Cardiac muscle cell (in vitro differentiated cells and primary cell): Measurements from ENCODE around the gene GFRAL. TPM values are rescaled to one million over a fixed set of nuclear protein-coding genes. Genes with fewer than 3 reads are reported as not detected.
A peak's percentile ranks its signal among the peaks of the same experiment; 100 is the strongest.
"Not testable (repeated sequence)": the region's sequence is repeated elsewhere in the genome, so short reads cannot be mapped to it uniquely, and the experiment has no call there.

Experiments used
- DNase-seq, 2 donors: peaks; one replicate each; pipeline versions ENCODE4 v3.0.0 to v3.0.0-alpha.2; 2010 to 2017; ENCODE audit warnings: low read depth in 1 of 2, low spot score in 1 of 2
- H3K27ac ChIP-seq: fragments of 200-600 bp; sonication (generic); 2 replicates; pipeline ENCODE4 v1.5.1; 2016
- H3K27me3 ChIP-seq: fragments of 200-600 bp; sonication (generic); 2 replicates; pipeline ENCODE4 v1.6.0; 2016; ENCODE audit warnings: control low read depth
- H3K36me3 ChIP-seq: fragments of 200-600 bp; sonication (generic); 2 replicates; pipeline ENCODE4 v1.5.1; 2016; ENCODE audit warnings: control low read depth
- H3K4me1 ChIP-seq: fragments of 200-600 bp; sonication (generic); 2 replicates; pipeline ENCODE4 v1.8.1; 2017; ENCODE audit warnings: low read depth, mild to moderate bottlenecking, mixed run types
- H3K4me3 ChIP-seq: fragments of 200-600 bp; sonication (generic); 2 replicates; pipeline ENCODE4 v1.5.1; 2016; ENCODE audit warnings: mild to moderate bottlenecking
- H3K9me3 ChIP-seq: fragments of 200-600 bp; sonication (generic); 2 replicates; pipeline ENCODE4 v1.5.1; 2017; ENCODE audit warnings: low read depth, mild to moderate bottlenecking, control low read depth
- polyA plus RNA-seq: library from polyadenylated mRNA; unstranded; fragments of >200 nt; fragmentation: Nextera tagmentation; extraction: Ambion mirVana; gene quantifications from 2 replicates; pipeline ENCODE4 v1.2.1, GENCODE V29; 2016
- total RNA-seq: library from RNA; depleted of rRNA; stranded (reverse); fragments of >200 nt; gene quantifications from 2 replicates; pipeline ENCODE4 v1.2.3, GENCODE V29; 2016
- TF ChIP-seq, protein P1 (sequence below): IDR thresholded peaks from 2 replicates; pipeline ENCODE4 v1.5.1; 2012; ENCODE audit warnings: low read depth, mild to moderate bottlenecking, low read length

GFRAL gene
- total and polyA plus RNA-seq, 2 experiments from 2014 or later: not detected

DNA sequence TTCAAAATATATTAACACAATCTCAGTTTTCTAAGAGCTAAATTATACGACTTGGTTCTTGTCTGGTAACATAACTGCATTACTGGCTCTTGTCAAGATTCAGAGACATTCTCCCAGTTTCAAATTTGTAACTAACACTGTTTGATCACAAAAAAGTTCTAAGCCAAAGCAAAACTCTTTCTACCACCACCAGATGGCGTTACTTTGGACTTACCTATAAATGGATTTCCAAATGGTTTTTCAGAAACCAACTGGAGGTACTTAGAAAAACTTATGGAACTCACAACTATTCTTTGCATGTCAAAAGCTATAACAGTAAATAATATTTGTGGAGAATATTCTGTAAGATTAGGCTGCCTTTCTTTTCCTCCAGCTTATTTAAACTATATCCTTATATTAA, 34.2 kb upstream of the GFRAL start:
- peak; percentile 5 to 36 for DNase-seq
- no peaks in the 10 kb centered on the region for H3K4me1 ChIP-seq
- no peaks in the 10 kb centered on the region for H3K36me3 ChIP-seq
- TF ChIP-seq, protein P1, sequence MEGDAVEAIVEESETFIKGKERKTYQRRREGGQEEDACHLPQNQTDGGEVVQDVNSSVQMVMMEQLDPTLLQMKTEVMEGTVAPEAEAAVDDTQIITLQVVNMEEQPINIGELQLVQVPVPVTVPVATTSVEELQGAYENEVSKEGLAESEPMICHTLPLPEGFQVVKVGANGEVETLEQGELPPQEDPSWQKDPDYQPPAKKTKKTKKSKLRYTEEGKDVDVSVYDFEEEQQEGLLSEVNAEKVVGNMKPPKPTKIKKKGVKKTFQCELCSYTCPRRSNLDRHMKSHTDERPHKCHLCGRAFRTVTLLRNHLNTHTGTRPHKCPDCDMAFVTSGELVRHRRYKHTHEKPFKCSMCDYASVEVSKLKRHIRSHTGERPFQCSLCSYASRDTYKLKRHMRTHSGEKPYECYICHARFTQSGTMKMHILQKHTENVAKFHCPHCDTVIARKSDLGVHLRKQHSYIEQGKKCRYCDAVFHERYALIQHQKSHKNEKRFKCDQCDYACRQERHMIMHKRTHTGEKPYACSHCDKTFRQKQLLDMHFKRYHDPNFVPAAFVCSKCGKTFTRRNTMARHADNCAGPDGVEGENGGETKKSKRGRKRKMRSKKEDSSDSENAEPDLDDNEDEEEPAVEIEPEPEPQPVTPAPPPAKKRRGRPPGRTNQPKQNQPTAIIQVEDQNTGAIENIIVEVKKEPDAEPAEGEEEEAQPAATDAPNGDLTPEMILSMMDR: peak; percentile 53
- H3K27ac ChIP-seq: no peak overlapping the region
- no peak overlapping the region for H3K4me3 ChIP-seq
- no peaks in the 10 kb centered on the region for H3K9me3 ChIP-seq
- no peaks in the 10 kb centered on the region for H3K27me3 ChIP-seq

- H3K36me3 ChIP-seq, H3K27ac ChIP-seq, H3K4me1 ChIP-seq, DNase-seq, H3K4me3 ChIP-seq, H3K9me3 ChIP-seq, H3K27me3 ChIP-seq: not testable (repeated sequence)
Observed at GRCh38 chr6:55297214-55297613, 30.1 kb upstream of the GFRAL start.

GRCh38 chr6:55299286-55299985, 27.8 kb upstream of the GFRAL start:
- Histone ChIP-seq H3K4me1 (peaks cover 3% of the 10 kb centered on the region), H3K36me3 (no peaks in the 10 kb centered on the region), H3K9me3 (no peaks in the 10 kb centered on the region), H3K27me3 (no peaks in the 10 kb centered on the region), H3K27ac (no peak overlapping the region), H3K4me3 (no peak overlapping the region)
- no peak for DNase-seq
- TF ChIP-seq, protein P1: no peak

DNA sequence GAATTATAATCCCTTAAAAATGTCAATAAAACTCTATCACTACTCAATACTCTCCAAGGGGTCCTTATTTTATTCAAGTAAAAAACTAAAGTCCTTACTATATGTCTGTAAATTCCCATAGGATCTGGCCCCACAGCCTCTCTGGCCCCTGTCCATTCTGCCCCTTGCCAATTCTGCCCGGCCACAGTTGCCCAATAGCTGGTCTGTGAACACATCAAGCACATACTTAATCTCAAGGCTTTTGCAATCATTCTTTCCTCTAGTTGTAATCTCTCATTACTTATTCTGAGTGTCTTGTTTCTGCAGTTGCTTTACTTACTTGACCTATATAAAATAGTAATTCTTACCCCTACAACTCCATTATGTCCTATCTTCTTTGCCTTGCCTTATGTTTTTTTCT, 22.5 kb upstream of the GFRAL start:
- TF ChIP-seq, protein P1: no peak
- H3K36me3 ChIP-seq: no peaks in the 10 kb centered on the region
- no peak for DNase-seq

DNA sequence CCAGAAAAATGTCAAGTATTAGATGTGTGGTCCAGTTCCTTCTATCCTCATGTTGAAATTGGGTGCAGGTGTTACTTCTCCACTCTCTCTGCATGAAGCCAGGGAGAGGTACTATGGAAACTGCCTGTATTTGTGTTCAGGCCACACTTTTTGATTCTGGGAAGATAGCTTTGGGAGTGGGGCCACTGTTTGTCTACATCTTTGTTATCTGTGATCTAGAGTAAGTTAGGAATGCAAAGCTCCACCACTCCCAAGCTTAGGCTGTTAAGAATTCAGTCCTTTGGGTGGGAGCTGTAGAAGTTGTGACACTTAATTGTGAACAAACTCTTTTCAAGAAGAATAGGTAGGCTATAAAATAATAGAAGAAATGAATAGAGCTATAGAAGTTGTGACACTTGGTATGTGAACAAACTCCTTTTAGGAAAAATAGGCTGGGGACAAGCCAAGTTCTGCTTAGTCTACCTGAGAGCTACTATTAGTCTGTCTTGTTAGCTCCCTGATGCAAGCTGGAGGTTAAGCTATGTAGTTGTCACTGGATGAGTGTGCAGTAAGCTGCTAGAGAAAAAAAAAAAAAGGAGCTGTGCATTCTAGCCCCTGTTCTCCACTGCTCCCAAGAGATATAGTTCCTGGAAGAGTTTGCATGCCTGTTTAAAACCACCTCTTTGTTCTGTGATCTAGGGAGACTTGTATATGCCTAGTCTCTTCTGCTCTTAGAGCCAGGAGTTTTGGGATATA, 7.1 kb upstream of the GFRAL start:
- Histone ChIP-seq H3K27me3 (no peaks in the 10 kb centered on the region), H3K36me3 (no peaks in the 10 kb centered on the region), H3K27ac (no peak overlapping the region), H3K4me1 (peaks cover 8% of the 10 kb centered on the region), H3K9me3 (no peaks in the 10 kb centered on the region), H3K4me3 (no peak overlapping the region)
- TF ChIP-seq, protein P1: no peak
- peak in 1 of 2 donors; percentile 15 for DNase-seq

More for the DNA sequence above, 22.5 kb upstream of the GFRAL start:
- no peak overlapping the region for H3K27ac ChIP-seq
- peaks cover 3% of the 10 kb centered on the region for H3K4me1 ChIP-seq
- no peak overlapping the region for H3K4me3 ChIP-seq
- H3K9me3 ChIP-seq: no peaks in the 10 kb centered on the region
- H3K27me3 ChIP-seq: no peaks in the 10 kb centered on the region

GRCh38 chr6:55320696-55321086, 6.6 kb upstream of the GFRAL start:
- no peak overlapping the region for H3K27ac ChIP-seq
- H3K4me3 ChIP-seq: no peak overlapping the region

More at GRCh38 chr6:55320696-55321086, 6.6 kb upstream of the GFRAL start:
- no peaks in the 10 kb centered on the region for H3K9me3 ChIP-seq
- no peak for DNase-seq
- no peaks in the 10 kb centered on the region for H3K27me3 ChIP-seq
- no peaks in the 10 kb centered on the region for H3K36me3 ChIP-seq
- peaks cover 8% of the 10 kb centered on the region for H3K4me1 ChIP-seq
- TF ChIP-seq, protein P1: no peak
